Activated T-helper 9 cell treated with anti-CD3 and anti-CD28 coated beads, Interleukin-2, amount 50 U/mL, for 16 hours (primary cell): ENCODE measurements around the gene ADGRB2.
"Not testable (repeated sequence)": the region's sequence is repeated elsewhere in the genome, so short reads cannot be mapped to it uniquely, and the experiment has no call there.

Source experiments
- DNase-seq: peaks from one replicate; pipeline ENCODE4 v3.0.0-alpha.2; 2020; ENCODE audit warnings: low read depth

Gene ADGRB2

DNA sequence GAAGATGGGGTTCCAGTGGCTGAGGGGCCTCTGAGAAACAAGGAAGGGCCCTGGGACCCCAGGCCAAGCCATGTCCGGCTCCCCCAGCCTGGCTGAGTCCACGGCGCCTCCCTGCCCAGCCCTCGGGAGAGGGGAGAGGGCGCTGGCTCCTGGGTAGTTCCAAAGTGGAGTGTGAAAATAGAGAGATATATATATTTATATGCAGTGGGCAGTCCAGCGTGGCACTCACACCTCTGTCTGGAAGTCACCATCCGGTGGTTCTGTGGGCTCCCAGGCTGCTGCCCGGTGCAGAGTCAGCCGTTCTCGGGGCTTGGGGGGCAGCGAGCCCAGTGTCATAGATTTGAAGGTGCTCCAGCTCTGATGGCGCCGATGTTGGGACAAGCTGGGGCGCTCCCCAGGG lies 36.9 kb downstream of the ADGRB2 start:
- DNase-seq, result no peak

GRCh38 chr1:31726715-31727114 lies 37.4 kb downstream of the ADGRB2 start:
- DNase-seq, result no peak

- no peak for DNase-seq
Observed at GRCh38 chr1:31725777-31726535, 38.2 kb downstream of the ADGRB2 start.

- DNase-seq, result no peak
Observed at GRCh38 chr1:31725134-31725533, 39.0 kb downstream of the ADGRB2 start.

DNA sequence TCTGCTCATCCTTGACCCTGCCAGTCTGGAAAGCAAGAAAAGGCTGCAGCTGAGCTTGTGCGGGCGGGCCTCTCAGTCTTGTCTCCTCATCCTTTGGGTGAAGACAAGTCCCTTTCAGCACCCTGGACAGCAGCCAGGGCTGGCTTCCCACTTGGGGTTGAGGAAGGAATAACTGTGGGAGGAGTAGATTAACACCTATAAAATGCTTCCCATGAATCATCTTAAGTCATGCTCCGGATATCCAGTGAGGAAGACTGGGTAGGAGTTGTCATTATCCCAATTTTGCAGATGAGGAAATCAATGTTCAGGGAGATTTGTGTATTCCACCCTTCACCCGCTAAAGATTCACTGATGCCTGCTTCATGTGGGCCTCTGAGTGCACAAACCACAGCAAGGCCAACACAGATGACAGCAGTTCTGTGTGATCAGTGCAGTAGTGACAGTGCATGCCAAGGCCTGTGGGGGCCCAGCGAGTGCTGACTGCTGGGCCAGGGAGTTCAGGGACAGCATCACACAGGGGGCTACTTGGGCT lies 40.2 kb downstream of the ADGRB2 start:
- no peak for DNase-seq

GRCh38 chr1:31718327-31718897 lies 45.7 kb downstream of the ADGRB2 start:
- no peak for DNase-seq

DNA sequence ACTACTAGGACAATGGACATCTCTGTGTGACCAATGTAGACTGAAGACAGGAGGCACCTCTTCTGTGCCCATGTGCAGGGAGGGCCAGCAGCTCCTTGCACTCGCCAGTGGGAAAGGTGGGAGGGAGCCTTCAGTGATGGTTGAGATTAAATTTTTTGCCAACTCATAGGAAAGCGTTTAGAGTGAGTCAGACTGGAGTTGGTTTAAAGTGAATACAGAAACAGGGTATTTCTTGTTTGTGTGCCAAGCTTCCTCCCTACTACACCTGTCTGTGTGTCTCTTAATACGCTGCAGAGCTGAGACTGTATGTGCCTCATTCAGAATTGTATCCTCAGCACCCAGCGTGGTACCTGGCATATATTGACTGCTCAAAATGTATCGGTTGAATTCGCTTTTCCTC lies 46.8 kb downstream of the ADGRB2 start:
- no peak for DNase-seq

DNA sequence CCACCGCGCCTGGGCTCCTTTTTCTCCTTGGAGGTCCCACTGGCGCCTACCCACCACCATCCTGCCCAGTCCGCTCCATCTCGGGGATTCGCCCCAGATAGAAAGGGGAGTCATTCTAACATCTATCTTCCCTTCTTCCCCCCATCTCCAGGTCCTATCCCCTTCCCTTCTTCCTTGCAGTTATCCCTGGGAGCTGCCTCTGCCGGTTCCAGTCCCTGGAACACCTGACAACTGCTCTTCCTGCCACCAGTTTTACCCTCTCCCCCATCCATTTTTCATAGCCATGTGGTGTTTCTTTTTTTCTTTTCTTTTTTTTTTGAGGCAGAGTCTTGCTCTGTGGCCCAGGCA lies 48.3 kb downstream of the ADGRB2 start:
- DNase-seq, result no peak

DNA sequence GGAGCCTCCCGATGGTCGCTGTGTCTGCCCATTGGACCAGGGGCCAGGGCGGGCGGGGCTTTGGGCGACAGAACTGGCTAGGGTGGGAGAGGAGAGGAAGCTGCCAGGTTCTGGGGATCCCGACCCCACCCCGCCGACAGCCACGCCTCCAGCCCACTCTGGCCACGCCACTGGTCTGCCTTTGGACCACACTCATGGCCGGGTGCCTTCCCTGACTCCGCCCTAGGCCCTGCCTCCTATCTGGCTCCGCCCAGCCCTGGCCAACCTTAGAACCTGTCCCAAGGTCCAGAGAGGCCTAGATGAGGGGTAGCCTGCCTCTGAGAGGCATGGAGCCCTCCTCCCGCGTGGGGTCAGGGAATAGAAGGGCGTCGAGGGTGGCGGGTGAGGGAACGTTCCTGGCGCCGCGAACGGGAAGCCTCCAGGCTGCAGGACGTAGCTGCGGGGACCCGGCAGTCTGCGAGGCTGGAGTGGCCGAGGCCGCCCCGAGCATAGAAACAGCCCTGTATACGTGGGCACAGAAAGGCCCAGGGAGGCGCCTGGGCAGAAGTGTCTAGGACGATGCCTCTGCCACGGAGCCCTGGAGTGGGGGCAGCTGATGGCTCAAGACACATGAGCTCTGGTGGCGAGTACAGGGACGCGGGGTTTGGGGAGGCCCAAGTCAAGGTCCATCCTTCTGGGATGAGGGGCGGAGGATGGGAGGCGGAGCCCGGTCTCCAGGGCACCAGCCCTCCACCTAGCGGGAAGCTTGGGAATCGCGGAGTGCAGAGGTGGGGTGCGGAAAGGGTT lies 48.9 kb downstream of the ADGRB2 start:
- DNase-seq, result no peak

GRCh38 chr1:31714442-31715086 lies 49.6 kb downstream of the ADGRB2 start:
- no peak for DNase-seq

- DNase-seq, result no peak
Observed at GRCh38 chr1:31712630-31713029, 51.5 kb downstream of the ADGRB2 start.

- DNase-seq, result no peak
Observed at GRCh38 chr1:31712068-31712467, 52.1 kb downstream of the ADGRB2 start.

- DNase-seq, result no peak
Observed at GRCh38 chr1:31708324-31708723, 55.8 kb downstream of the ADGRB2 start.

- DNase-seq, result no peak
Observed at GRCh38 chr1:31707711-31708110, 56.4 kb downstream of the ADGRB2 start.

DNA sequence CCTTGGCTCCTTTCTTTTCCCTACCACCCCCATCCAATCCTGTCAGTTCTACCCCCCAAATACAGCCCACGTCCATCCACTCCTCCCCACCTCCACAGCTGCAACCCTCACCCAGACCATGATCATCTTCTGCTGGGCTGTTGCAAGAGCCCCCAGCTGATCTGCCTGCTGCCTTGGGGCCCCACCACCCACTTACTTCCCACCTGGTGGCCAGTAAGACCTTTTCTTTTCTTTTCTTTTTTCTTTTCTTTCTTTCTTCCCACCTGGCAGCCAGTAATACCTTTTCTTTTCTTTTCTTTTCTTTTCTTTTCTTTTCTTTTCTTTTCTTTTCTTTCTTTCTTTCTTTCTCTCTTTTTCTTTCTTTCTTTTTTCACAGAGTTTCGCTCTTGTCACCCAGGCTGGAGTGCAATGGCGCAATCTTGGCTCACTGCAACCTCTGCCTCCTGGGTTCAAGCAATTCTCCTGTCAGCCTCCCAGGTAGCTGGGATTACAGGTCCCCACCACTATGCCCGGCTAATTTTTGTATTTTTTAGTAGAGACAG lies 57.0 kb downstream of the ADGRB2 start:
- not testable (repeated sequence) for DNase-seq

GRCh38 chr1:31706384-31707058 lies 57.6 kb downstream of the ADGRB2 start:
- DNase-seq, result no peak

- peak; percentile 45 for DNase-seq
Observed at GRCh38 chr1:31705080-31705866, 58.9 kb downstream of the ADGRB2 start.

- no peak for DNase-seq
Observed at GRCh38 chr1:31704271-31705079, 59.7 kb downstream of the ADGRB2 start.

GRCh38 chr1:31703431-31704270 lies 60.5 kb downstream of the ADGRB2 start, which contains the start of gene COL16A1:
Gene COL16A1 (minus strand): TSS chr1:31704017. CDS start chr1:31702193, 1,824 bp downstream.
- no peak for DNase-seq
